SU-DHL-6 (cell line): ENCODE results near the gene SCO2.

Experiments used
- EZH2phosphoT487 ChIP-seq: fragments of 200-600 bp; sonication (generic), shearing (Covaris generic); conservative IDR thresholded peaks from 2 replicates; pipeline ENCODE4 v1.6.1; 2018; ENCODE audit warnings: mild to moderate bottlenecking, antibody characterized with exemption, low read length, moderate library complexity, mixed read lengths
- TF ChIP-seq, protein P1 (sequence below): fragments of 200-600 bp; sonication (generic); IDR thresholded peaks from one replicate; pipeline ENCODE4 v1.5.1; 2017; ENCODE audit warnings: antibody characterized with exemption, mild to moderate bottlenecking, low read length, moderate library complexity; ENCODE audit not compliant: insufficient read depth, poor library complexity, severe bottlenecking

DNA sequence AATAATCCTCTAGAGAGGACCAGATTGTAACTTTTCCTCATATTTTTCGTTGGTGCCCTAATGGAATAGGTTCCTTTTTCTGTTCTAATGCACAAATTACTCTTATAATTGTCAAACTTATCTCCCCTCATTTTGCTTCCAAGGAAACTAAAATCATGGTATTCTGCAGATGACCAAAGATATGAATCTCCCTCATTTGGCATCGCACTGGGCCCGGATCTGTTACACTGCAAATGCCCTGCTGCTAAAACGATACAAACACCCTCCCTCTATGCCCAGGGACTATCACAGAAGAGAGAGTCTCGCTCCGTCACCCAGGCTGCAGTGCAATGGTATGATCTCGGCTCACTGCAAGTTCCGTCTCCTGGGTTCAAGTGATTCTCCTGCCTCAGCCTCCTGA, 27.9 kb upstream of the SCO2 start:
- TF ChIP-seq, protein P1, sequence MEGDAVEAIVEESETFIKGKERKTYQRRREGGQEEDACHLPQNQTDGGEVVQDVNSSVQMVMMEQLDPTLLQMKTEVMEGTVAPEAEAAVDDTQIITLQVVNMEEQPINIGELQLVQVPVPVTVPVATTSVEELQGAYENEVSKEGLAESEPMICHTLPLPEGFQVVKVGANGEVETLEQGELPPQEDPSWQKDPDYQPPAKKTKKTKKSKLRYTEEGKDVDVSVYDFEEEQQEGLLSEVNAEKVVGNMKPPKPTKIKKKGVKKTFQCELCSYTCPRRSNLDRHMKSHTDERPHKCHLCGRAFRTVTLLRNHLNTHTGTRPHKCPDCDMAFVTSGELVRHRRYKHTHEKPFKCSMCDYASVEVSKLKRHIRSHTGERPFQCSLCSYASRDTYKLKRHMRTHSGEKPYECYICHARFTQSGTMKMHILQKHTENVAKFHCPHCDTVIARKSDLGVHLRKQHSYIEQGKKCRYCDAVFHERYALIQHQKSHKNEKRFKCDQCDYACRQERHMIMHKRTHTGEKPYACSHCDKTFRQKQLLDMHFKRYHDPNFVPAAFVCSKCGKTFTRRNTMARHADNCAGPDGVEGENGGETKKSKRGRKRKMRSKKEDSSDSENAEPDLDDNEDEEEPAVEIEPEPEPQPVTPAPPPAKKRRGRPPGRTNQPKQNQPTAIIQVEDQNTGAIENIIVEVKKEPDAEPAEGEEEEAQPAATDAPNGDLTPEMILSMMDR, result no peak
- no peak for TF ChIP-seq EZH2phosphoT487
